Spleen (tissue), 11 donors: ENCODE results near the gene SAMD3. TPM values are rescaled to one million over a fixed set of nuclear protein-coding genes. Genes with fewer than 3 reads are reported as not detected.

ENCODE experiments used
- DNase-seq: peaks from one replicate; pipeline ENCODE4 v3.0.0-alpha.2; 2020
- H3K27ac ChIP-seq, 8 donors: fragments of 200-600 bp; sonication (generic) in 7 of 8; 1 replicate in 4 of 8; 2 replicates in 4 of 8; pipeline versions ENCODE4 v1.5.0 to v1.8.0; 2016 to 2021; ENCODE audit warnings: inconsistent platforms in 4 of 8, mild to moderate bottlenecking in 4 of 8, moderate library complexity in 1 of 8
- H3K27me3 ChIP-seq, 7 donors: fragments of 200-600 bp; sonication (generic) in 6 of 7; replicated peaks in 1 of 7; 1 replicate in 4 of 7; 2 replicates in 3 of 7; pipeline versions ENCODE4 v1.5.0 to v1.8.0; 2016 to 2021; ENCODE audit warnings: inconsistent platforms in 3 of 7, mild to moderate bottlenecking in 1 of 7
- H3K36me3 ChIP-seq, 6 donors: fragments of 200-600 bp; sonication (generic) in 5 of 6; 1 replicate in 4 of 6; 2 replicates in 2 of 6; pipeline versions ENCODE4 v1.5.0 to v1.8.0; 2016 to 2021; ENCODE audit warnings: inconsistent platforms in 2 of 6
- H3K4me1 ChIP-seq, 6 donors: fragments of 200-600 bp; sonication (generic) in 5 of 6; 1 replicate in 3 of 6; 2 replicates in 3 of 6; pipeline versions ENCODE4 v1.5.0 to v1.8.0; 2016 to 2021; ENCODE audit warnings: inconsistent platforms in 3 of 6
- H3K4me3 ChIP-seq, 8 donors: fragments of 200-600 bp; sonication (generic) in 7 of 8; 1 replicate in 4 of 8; 2 replicates in 4 of 8; pipeline versions ENCODE4 v1.5.0 to v1.8.0; 2016 to 2021; ENCODE audit warnings: inconsistent platforms in 4 of 8, mild to moderate bottlenecking in 4 of 8, moderate library complexity in 2 of 8
- H3K9me3 ChIP-seq, 8 donors: fragments of 200-600 bp; sonication (generic) in 7 of 8; 1 replicate in 4 of 8; 2 replicates in 4 of 8; pipeline versions ENCODE4 v1.5.0 to v1.8.0; 2016 to 2021; ENCODE audit warnings: inconsistent platforms in 4 of 8
- CTCF ChIP-seq, 11 experiments: fragments of 200-600 bp in 7 of 11; fragments of 450-650 bp in 4 of 11; sonication (generic) in 4 of 11; IDR thresholded peaks in 8 of 11; conservative IDR thresholded peaks in 3 of 11; 1 replicate in 7 of 11; 2 replicates in 4 of 11; pipeline versions ENCODE4 v1.4.0 to v1.8.0; 2016 to 2021; ENCODE audit warnings: antibody characterized with exemption in 11 of 11, inconsistent platforms in 4 of 11, mild to moderate bottlenecking in 1 of 11
- POLR2A ChIP-seq, 3 donors: fragments of 450-650 bp; IDR thresholded peaks; one replicate each; pipeline ENCODE4 v1.5.1; 2017; ENCODE audit warnings: antibody characterized with exemption in 3 of 3, mild to moderate bottlenecking in 1 of 3
- POLR2AphosphoS5 ChIP-seq, 3 donors: sonication (generic); formaldehyde crosslinking; IDR thresholded peaks; one replicate each; pipeline ENCODE4 v1.5.1; 2017; ENCODE audit warnings: antibody characterized with exemption in 3 of 3
- WGBS, 5 donors: extraction: QIAGEN DNeasy Blood & Tissue Kit in 3 of 5; methylation state at CpG; one replicate each; pipeline versions ENCODE4 v1.1.5 to v1.1.7; 2013 to 2018; 5-methylcytosine and 5-hydroxymethylcytosine counted together
- intact Hi-C: fragments of 100-400 bp; cut with DNase I; formaldehyde crosslinking; loops from one replicate; pipeline ENCODE4 v1.15.0; 2023; ENCODE audit warnings: low total_unique reads
- polyA plus RNA-seq, 3 donors: library from polyadenylated mRNA; stranded (reverse); fragments of 200-250 nt; gene quantifications; one replicate each; pipeline ENCODE4 v1.2.1, GENCODE V29; 2013
- total RNA-seq, 7 donors: library from RNA; depleted of rRNA in 3 of 7; stranded (reverse); fragments of >200 nt in 3 of 7; fragmentation: NEBNext Ultra II Directional in 4 of 7; extraction: Animal tissue kit (Norgen Biotek cat#: 25700) in 4 of 7; gene quantifications; one replicate each; pipeline versions ENCODE4 v1.1.0 to v1.2.1, GENCODE V29; 2016 to 2021
- donor health status: healthy with polysubstance abuse.
- donor health status: DM: no; HTN: no; CAD: no; lungs with moderate emphysema.
- donor health status: DM: no; HTN: no; CAD: no.
- donor health status: Bipolar disorder and iron deficiency.
- donor health status: healthy.
- donor health status: DM: no; HTN: no; CAD: no.
- donor health status: DM: yes; HTN: yes; CAD: no.

SAMD3 gene
- total and polyA plus RNA-seq, 10 donors, result 2.1 to 31.4 (median 15.3) TPM

GRCh38 chr6:130148181-130148580 is 74.6 kb downstream of the SAMD3 start:
- intact Hi-C loops, result no loop called here
- H3K27me3 ChIP-seq, result no peaks in the 10 kb centered on the region
- 80 to 88% (median 82%) methylated on average over 7 of the region's 7 CpGs for WGBS, 5 donors

GRCh38 chr6:130147111-130147510 is 75.6 kb downstream of the SAMD3 start:
- H3K27ac ChIP-seq, result no peak overlapping the region
- H3K4me3 ChIP-seq, result no peak overlapping the region
- no peaks in the 10 kb centered on the region for H3K27me3 ChIP-seq
- H3K36me3 ChIP-seq, result peaks cover 0 to 68% (median 10%) of the 10 kb centered on the region in 6 donors
- DNase-seq, result no peak
- no peaks in the 10 kb centered on the region for H3K4me1 ChIP-seq
- TF ChIP-seq CTCF (IDR thresholded peaks at IDR 0.05 in 8 of 11, conservative IDR thresholded peaks at IDR 0.05 in 3 of 11), result no peak
- no peak for TF ChIP-seq POLR2A (IDR thresholded peaks at IDR 0.05)
- no peak for TF ChIP-seq POLR2AphosphoS5 (IDR thresholded peaks at IDR 0.05)
- intact Hi-C loops, result no loop called here
- 90 to 100% (median 94%) methylated on average over 3 of the region's 3 CpGs for WGBS, 5 donors
- H3K9me3 ChIP-seq, result no peaks in the 10 kb centered on the region

More at GRCh38 chr6:130148181-130148580, 74.6 kb downstream of the SAMD3 start:
- Histone ChIP-seq H3K36me3 (peaks cover 0 to 65% (median 6%) of the 10 kb centered on the region in 6 donors), H3K4me1 (no peaks in the 10 kb centered on the region), H3K4me3 (no peak overlapping the region), H3K9me3 (no peaks in the 10 kb centered on the region), H3K27ac (no peak overlapping the region)
- TF ChIP-seq CTCF (IDR thresholded peaks at IDR 0.05 in 8 of 11, conservative IDR thresholded peaks at IDR 0.05 in 3 of 11), result peak in 1 of 11 experiments; percentile 12
- no peak for TF ChIP-seq POLR2A (IDR thresholded peaks at IDR 0.05)
- no peak for DNase-seq

- no peak overlapping the region for H3K4me3 ChIP-seq
- H3K36me3 ChIP-seq, result peaks cover 0 to 77% (median 16%) of the 10 kb centered on the region in 6 donors
- intact Hi-C loops, result no loop called here
- H3K27me3 ChIP-seq, result no peaks in the 10 kb centered on the region
- H3K4me1 ChIP-seq, result peaks cover 0 to 10% (median 0%) of the 10 kb centered on the region in 6 donors
- no peaks in the 10 kb centered on the region for H3K9me3 ChIP-seq
- H3K27ac ChIP-seq, result no peak overlapping the region
- no peak for DNase-seq
- TF ChIP-seq CTCF (IDR thresholded peaks at IDR 0.05 in 8 of 11, conservative IDR thresholded peaks at IDR 0.05 in 3 of 11) (no peak), POLR2A (IDR thresholded peaks at IDR 0.05) (no peak), POLR2AphosphoS5 (IDR thresholded peaks at IDR 0.05) (no peak)
- WGBS, 5 donors, result 88 to 99% (median 96%) methylated on average over 2 to 3 of the region's 3 CpGs
Observed at GRCh38 chr6:130143709-130144108, 79.0 kb downstream of the SAMD3 start.

- H3K36me3 ChIP-seq, result peaks cover 0 to 97% (median 28%) of the 10 kb centered on the region in 6 donors
- no peaks in the 10 kb centered on the region for H3K27me3 ChIP-seq
- DNase-seq, result no peak
- intact Hi-C loops, result no loop called here
- H3K9me3 ChIP-seq, result no peaks in the 10 kb centered on the region
- H3K4me3 ChIP-seq, result no peak overlapping the region
- 56 to 88% (median 72%) methylated on average over 2 of the region's 2 CpGs for WGBS, 5 donors
- H3K27ac ChIP-seq, result no peak overlapping the region
- TF ChIP-seq CTCF (IDR thresholded peaks at IDR 0.05 in 8 of 11, conservative IDR thresholded peaks at IDR 0.05 in 3 of 11) (no peak), POLR2A (IDR thresholded peaks at IDR 0.05) (no peak), POLR2AphosphoS5 (IDR thresholded peaks at IDR 0.05) (no peak)
- peaks cover 0 to 10% (median 0%) of the 10 kb centered on the region in 6 donors for H3K4me1 ChIP-seq
Observed at GRCh38 chr6:130140084-130140483, 82.7 kb downstream of the SAMD3 start.
